ENCODE measurements around the gene OPCML. TPM values are rescaled to one million over a fixed set of nuclear protein-coding genes. Genes with fewer than 3 reads are reported as not detected.

Gene OPCML
- total RNA-seq, 1 experiment from 2014 or later = not detected

DNA sequence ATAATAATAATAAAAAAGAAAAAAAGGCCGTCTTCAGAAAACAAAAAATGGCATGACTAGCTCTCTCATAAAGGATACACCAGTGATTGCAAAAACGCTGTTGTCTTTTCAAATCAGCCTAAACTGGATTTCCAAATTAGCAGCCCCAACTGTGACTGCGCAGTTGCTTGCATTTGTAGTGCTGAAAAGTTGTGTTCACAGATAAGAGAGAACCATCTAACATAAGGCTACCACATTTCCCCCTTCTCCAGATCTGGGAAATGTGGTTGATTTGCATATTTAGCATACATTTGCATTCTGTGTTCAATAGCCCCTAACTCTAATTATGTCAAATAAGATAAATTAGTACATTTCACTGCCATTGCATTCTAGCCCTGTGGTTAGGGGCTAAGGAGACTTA, 650.7 kb downstream of the OPCML start:
- in situ Hi-C loops (cut with HindIII; ENCODE audit: low pct_unique_long_range_greater_than_20kb, low sequenced_read_pairs) = no loop called here
- no peak for DNase-seq (ENCODE audit: low read depth, low spot score)

DNA sequence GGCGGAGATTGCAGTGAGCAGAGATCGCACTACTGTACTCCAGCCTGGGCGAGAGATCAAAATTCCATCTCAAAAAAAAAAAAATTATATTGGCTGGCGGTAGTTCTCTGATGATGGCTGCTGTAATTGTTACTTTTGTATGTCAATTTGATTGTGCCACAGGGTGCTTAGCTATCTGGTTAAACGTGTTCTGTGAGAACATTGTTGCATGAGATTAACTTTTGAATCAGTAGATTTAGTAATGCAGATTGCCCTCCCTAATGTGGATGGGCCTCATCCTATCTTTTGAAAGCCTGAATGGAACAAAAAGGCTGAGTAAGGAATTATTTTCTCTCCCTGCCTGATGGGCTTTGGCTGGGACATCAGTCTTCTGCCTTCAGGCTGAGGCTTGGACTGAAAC, 654.2 kb downstream of the OPCML start:
- no peak for DNase-seq (ENCODE audit: low read depth, low spot score)
- in situ Hi-C loops (cut with HindIII; ENCODE audit: low pct_unique_long_range_greater_than_20kb, low sequenced_read_pairs) = no loop called here

DNA sequence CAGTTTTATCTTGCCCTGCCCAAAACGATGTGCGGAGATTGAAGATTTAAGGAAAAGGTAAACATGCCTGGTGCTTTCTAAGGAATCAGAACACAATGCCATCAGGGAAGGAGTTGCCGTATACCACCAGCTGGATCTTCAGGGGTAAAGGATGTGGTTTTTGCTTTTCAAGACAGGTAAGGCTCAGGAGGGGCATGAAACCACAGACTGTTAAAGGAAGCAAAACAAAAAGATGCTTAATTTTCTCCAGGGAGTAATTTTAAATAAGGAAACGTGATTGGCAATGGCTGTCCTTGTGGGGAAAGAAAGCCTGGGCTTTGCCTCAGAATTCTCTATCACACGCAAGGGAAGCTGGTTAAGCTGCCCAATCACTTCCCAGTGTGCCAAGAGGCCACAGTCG, 655.6 kb downstream of the OPCML start:
- no peak for DNase-seq (ENCODE audit: low read depth, low spot score)
- in situ Hi-C loops (cut with HindIII; ENCODE audit: low pct_unique_long_range_greater_than_20kb, low sequenced_read_pairs) = no loop called here

DNA sequence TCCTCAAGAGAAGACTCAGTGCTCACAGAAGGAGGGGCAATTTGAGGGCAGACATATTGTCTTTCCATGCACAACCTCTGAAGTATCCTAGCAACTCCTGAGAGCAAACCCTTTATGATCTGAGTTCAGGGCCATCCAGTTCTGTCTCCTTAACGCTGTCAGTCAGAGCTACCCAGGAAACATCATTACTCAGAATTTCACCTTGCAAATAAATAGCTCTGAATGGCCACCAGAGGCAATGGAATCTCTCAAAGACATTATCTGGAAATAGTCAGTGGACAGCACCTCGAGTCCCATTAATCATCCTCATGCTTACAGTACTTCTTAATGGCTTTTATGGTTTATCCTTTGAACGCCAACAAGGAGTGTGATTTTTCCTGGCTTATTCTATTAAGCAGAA, 656.1 kb downstream of the OPCML start:
- DNase-seq (ENCODE audit: low read depth, low spot score) = no peak

DNA sequence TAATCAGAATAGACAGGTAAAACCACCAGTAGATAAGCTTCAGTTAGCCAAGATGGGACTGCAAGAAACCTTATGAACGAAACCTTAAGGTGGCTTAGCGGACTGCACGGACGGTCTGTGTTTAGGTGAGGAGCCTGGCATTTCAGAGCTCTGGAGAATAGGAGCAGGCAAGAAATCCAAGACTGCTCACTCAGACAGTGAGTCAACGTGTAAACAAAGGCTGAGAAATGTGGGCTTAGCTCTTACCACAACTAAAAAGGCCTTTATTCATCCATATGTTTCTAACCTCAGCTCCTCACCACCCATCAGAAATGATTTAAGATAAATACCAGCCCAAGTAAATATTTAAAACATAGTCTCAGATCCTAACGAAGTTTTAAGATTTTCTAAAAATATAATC, 657.7 kb downstream of the OPCML start:
- no peak for DNase-seq (ENCODE audit: low read depth, low spot score)
- in situ Hi-C loops (cut with HindIII; ENCODE audit: low pct_unique_long_range_greater_than_20kb, low sequenced_read_pairs) = no loop called here

More for the DNA sequence above, 656.1 kb downstream of the OPCML start:
- in situ Hi-C loops (cut with HindIII; ENCODE audit: low pct_unique_long_range_greater_than_20kb, low sequenced_read_pairs) = no loop called here

DNA sequence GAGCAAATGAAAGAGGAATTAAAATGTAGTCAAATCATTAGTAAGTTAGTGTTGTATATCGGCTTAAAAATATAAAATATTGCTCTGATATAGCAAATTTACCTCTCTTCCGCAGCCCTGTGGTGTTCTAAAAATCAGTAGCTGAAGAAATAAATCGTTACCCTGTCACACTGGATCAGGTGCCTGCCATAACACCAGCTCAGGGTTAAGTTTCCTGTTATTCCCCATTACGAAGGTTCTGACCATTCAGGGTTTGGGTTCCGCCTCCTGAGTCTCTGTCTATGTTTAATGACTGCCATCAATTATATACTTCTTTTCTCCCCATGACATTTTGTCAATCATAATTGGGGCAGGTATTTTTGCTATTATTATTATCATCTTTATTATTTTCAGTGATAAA, 658.5 kb downstream of the OPCML start:
- DNase-seq (ENCODE audit: low read depth, low spot score) = no peak
- in situ Hi-C loops (cut with HindIII; ENCODE audit: low pct_unique_long_range_greater_than_20kb, low sequenced_read_pairs) = no loop called here

DNA sequence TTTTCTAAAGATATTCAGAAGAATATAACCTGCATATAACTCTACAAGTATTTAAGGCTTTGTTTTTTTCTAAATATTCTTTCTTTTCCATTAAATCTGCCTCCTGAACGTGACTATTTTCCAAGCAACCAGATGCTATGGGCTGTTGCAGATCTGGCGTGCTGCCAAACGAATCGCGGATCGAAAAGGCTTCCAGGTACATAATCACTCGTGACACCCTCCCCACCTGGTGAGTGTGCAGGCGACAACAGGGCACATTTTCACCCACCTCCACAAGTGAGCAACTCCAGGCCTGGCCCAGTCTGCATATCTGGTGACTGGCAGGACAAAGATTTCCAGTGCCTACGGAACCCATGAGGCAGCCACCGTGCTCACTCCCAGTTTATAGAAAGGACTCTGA, 660.1 kb downstream of the OPCML start:
- no peak for DNase-seq (ENCODE audit: low read depth, low spot score)
- in situ Hi-C loops (cut with HindIII; ENCODE audit: low pct_unique_long_range_greater_than_20kb, low sequenced_read_pairs) = no loop called here

DNA sequence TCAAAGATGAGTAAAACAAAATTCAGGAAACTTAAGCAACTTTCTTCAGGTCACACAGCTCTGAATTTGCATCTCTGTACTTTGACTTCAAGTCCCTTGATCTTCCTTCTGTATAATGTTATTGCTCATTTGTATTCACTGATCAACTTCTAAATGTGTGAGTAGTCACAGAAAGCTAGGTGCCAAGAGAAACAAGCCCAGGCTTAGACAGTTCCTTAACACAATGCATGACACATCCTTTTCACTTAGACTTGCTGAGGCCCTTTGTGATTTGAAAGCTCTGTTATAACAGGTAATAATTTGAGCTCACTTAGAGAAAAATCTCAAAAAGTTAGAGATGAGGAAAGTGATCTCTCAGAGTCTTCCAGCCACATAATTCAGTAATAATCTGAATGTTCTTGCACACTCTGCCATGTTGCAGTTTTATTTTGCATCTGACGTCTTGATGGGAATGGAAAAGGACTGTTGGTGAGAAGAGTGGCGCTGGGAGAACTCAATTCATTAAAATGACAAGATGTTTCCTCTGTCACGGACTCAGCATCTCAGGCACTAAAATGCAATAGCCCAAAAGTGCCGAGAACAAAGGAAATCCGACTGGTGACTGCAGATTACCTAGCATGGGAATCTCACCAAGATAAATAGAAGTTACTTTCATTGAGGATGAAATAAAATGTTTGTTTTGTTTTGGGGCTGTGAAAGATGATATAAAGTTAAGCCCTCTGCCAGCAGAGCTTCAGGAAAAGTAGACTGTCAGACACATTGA, 665.3 kb downstream of the OPCML start:
- no peak for DNase-seq (ENCODE audit: low read depth, low spot score)

DNA sequence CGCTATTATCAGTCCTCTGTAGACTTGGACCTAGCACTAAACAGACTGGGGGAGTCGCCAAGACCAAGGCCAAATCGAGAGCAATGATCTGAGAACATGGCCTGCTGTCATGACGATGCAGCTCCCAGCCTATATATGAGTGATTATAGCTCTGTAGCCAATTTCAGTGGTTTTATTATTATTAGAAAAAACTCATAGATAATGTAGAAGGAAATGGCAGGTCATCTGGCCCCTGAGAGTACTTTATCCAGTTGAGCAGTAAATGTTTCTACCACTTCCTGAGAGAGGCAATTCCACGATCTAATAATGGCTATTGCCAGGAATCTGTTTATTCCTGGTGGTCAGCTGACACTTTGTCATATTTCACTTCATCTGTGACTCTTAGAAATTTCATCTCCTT, 666.7 kb downstream of the OPCML start:
- in situ Hi-C loops (cut with HindIII; ENCODE audit: low pct_unique_long_range_greater_than_20kb, low sequenced_read_pairs) = no loop called here
- DNase-seq (ENCODE audit: low read depth, low spot score) = no peak

More for the DNA sequence above, 665.3 kb downstream of the OPCML start:
- in situ Hi-C loops (cut with HindIII; ENCODE audit: low pct_unique_long_range_greater_than_20kb, low sequenced_read_pairs) = no loop called here

DNA sequence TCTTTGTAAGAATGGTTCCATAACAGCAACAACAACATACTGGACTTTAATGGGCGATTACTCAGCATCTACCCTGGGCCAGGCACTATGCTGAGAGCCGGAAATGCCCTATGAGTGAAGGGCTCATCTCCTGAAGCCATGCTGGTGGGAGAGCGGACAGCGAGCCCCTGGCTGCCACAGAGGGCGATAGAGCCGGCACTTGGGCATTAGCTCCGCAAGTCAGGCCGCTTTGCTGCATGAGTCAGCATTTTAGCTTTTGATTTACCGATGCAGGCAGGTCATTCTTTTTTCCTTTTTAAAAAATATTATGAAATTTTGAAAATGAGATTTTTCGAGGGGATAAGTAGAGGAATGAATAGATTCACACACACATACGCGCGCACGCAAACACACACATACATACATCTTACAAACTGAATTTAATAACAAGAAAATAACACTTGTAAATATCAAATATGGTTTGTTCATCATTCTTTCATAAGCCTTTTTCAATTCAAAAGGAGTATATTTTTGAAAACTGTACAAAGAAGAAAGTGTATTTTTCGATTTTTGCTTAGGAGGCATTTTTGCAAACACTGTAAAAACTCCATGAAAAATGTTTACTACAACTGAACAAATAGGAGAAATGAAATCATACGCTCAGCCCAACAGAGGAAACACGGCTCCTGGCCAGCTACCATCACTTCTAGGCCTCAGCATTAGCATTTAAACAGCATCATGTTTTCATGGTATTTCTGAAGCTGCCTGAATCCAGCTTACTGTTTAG, 667.3 kb downstream of the OPCML start:
- in situ Hi-C loops (cut with HindIII; ENCODE audit: low pct_unique_long_range_greater_than_20kb, low sequenced_read_pairs) = no loop called here
- DNase-seq (ENCODE audit: low read depth, low spot score) = no peak

DNA sequence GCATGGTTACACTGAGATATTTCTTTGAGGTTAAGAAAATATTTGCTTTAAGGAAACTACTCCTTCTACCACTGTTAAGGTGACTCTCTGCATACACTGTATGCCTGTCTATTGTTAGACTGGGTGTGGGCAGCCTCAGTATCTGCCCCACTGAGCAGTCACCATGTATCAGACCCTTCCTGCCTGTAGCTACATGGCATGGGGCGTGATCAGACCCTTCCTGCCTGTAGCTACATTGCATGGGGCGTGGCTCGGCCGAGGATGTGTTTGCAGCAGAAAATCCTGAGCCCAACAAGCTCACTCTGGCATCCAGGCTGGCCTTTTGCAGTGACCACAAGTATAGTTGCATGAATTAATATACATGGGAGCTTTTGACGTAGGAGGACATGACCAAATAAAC, 669.4 kb downstream of the OPCML start:
- no peak for DNase-seq (ENCODE audit: low read depth, low spot score)

DNA sequence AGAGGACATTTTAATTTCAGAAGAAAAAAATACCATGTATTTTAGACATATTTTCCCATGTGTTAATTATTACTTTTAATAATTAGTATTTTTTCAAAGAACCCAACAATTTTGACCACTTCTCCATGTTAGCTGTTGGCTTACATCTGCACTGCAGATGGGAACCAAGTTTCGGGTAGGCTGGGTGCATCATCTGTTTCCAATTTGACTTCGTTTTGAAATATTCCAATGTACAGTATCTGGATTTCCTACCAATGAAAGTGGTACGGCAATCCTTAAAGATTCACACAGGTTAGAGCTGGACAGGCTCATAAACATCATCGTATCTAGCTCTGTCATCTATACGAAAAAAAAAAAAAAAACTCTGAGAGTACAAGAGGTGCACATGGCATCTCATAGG, 670.2 kb downstream of the OPCML start:
- DNase-seq (ENCODE audit: low read depth, low spot score) = no peak
- in situ Hi-C loops (cut with HindIII; ENCODE audit: low pct_unique_long_range_greater_than_20kb, low sequenced_read_pairs) = no loop called here

More for the DNA sequence above, 669.4 kb downstream of the OPCML start:
- in situ Hi-C loops (cut with HindIII; ENCODE audit: low pct_unique_long_range_greater_than_20kb, low sequenced_read_pairs) = no loop called here

DNA sequence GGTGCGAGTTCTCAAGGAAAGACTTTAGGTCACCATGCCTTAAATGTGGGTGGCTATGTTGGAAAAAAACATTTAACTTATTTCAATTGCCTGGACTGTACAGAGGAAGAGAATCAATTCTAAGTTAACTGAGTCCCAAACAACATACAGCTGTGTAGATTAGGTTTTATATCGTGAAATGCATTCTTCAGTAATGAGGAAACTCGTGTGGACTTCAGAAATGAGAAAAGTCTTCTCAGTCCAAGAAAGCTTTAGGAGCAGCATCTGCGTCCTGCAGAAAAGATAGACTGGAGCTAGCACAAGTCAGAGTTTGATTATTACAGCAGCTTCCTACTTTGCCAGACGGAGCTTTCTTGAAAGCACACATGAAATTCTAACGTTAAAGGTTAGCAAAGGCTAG, 673.0 kb downstream of the OPCML start:
- no peak for DNase-seq (ENCODE audit: low read depth, low spot score)
- in situ Hi-C loops (cut with HindIII; ENCODE audit: low pct_unique_long_range_greater_than_20kb, low sequenced_read_pairs) = no loop called here

DNA sequence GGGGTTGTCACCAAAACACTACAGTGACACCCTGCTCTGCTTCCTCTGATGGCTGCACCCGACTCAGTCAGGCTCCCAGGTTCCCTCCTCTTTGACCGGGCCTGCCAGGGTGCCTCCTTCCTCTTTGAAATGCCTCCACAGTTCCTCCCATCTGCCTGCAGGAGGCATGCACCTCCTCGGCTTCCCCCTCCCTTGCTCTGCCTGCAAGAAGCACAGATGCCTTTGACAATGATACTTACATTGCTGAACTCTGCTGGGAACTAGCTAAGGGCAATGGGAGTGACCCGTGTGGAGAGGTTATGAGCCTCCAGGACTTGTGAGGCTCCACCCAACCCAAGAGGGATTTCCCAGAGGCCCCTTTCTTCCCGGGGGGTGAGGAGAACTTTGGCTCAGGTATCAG, 674.1 kb downstream of the OPCML start:
- in situ Hi-C loops (cut with HindIII; ENCODE audit: low pct_unique_long_range_greater_than_20kb, low sequenced_read_pairs) = no loop called here
- peak; percentile 38 for DNase-seq (ENCODE audit: low read depth, low spot score)

DNA sequence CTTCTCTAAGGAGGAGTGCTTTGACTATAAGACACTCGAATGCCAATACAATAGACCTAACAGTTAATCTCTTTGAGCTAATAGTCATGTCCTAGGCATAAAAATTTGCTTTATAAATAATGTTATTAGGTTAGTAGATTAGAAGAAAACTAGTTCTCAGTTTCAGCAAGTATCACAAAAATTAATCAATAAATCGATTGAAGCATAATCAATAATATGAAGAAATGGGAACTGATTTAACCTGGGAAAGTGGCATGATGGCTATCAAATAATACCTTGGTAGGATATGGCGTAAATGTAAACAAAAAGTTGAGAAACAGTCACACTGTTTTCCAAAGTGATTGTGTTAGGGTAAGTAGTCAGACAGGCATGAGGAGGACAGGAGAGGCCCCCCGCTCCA, 676.3 kb downstream of the OPCML start:
- DNase-seq (ENCODE audit: low read depth, low spot score) = no peak
- in situ Hi-C loops (cut with HindIII; ENCODE audit: low pct_unique_long_range_greater_than_20kb, low sequenced_read_pairs) = no loop called here

DNA sequence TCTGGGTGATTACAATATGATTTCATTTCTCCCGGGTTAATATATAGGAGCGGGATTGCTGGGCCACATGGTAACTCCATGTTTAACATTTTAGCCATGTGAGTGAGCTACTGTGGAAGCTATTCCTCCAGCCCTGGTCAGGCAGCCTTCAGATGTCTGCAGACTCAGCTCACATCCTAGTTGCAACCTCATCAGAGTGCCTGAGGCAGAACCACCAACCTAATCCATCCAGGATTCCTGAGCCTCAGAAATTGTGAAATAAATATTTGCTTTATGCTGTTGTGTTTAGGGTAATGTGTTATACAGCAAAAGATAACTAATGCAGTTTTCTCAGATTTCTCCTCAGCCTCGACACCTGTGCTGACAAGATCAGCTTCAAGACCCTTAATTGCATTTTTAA, 676.8 kb downstream of the OPCML start:
- DNase-seq (ENCODE audit: low read depth, low spot score) = no peak

DNA sequence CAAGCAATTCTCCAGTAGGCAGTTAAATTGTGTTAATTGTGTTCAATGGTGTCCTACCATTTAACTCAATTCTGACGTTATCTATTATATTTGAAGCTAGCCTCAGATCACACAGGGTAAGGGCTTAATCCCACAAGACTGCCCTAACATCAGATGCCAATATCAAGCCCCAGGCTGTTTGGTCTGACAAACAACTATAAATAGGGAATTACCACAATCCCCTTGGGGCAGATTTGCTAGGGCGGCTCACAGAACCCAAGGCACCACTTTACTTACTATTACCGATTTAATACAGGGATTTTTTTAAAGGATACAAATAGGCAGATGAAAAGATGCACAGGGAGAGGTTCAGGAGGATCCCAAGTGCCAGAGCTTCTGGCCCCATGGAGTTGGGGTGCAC, 678.4 kb downstream of the OPCML start:
- in situ Hi-C loops (cut with HindIII; ENCODE audit: low pct_unique_long_range_greater_than_20kb, low sequenced_read_pairs) = no loop called here

More for the DNA sequence above, 676.8 kb downstream of the OPCML start:
- in situ Hi-C loops (cut with HindIII; ENCODE audit: low pct_unique_long_range_greater_than_20kb, low sequenced_read_pairs) = no loop called here

DNA sequence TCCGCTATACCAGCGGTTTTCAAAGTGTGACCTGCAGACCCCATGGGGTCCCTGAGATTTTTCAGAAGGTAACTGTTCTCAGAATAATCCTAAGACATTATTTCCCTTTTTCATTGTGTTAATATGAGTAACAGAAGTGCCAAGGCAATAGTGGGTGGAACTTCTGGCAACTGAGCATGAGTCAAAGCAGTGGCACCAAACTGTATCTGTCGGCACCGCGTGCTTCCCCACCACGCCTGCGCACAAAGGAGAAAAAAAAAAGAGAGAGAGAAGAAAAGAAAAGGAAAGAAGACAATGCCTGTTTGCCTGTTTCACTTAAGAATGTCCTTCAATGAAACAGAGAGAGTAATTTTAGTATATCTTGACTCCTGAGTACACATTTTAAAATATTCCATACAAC, 679.9 kb downstream of the OPCML start:
- in situ Hi-C loops (cut with HindIII; ENCODE audit: low pct_unique_long_range_greater_than_20kb, low sequenced_read_pairs) = no loop called here
- DNase-seq (ENCODE audit: low read depth, low spot score) = no peak

More for the DNA sequence above, 678.4 kb downstream of the OPCML start:
- no peak for DNase-seq (ENCODE audit: low read depth, low spot score)

DNA sequence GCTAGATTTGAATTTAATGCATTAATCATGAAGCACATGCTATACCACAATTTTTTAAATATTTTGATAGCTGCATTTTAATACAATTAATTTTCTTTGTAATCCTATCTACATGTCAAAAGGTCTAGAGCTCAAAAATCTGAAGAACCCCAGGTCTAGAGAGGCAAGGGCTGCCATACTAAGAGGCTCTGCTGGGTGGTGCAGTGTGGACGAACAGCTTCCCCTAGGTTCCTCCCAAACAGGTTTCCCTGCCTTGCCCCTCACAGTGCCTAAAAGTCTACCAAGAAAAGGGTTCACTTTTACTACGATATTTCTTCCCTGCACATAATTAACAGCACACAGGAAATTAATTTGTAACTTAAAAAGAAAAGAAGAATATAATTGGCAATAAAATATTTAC, 681.1 kb downstream of the OPCML start:
- no peak for DNase-seq (ENCODE audit: low read depth, low spot score)
- in situ Hi-C loops (cut with HindIII; ENCODE audit: low pct_unique_long_range_greater_than_20kb, low sequenced_read_pairs) = no loop called here
